Measurements from ENCODE around the gene MTHFS.

The MTHFS gene

DNA sequence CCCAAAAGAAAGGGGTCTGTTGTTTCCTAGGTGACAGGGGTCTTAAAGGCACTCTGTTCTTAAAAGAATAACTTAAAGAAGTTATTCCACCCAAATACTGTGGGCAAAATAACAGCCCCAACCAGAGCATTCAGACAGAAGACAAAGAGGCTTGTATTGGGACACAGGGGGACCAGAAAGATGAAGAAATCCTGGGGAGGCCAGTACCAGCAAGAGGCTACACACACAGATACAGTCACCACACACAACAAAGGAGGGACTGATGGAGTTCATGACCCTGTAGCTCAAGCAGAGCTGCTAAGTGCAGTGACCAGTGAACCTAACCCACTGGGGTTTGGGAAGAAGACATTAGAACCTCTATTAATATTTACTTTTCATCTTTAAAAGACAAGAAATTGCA lies 59.0 kb downstream of the MTHFS start:
- TF ChIP-seq, protein P1, sequence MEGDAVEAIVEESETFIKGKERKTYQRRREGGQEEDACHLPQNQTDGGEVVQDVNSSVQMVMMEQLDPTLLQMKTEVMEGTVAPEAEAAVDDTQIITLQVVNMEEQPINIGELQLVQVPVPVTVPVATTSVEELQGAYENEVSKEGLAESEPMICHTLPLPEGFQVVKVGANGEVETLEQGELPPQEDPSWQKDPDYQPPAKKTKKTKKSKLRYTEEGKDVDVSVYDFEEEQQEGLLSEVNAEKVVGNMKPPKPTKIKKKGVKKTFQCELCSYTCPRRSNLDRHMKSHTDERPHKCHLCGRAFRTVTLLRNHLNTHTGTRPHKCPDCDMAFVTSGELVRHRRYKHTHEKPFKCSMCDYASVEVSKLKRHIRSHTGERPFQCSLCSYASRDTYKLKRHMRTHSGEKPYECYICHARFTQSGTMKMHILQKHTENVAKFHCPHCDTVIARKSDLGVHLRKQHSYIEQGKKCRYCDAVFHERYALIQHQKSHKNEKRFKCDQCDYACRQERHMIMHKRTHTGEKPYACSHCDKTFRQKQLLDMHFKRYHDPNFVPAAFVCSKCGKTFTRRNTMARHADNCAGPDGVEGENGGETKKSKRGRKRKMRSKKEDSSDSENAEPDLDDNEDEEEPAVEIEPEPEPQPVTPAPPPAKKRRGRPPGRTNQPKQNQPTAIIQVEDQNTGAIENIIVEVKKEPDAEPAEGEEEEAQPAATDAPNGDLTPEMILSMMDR (conservative IDR thresholded peaks at IDR 0.05): no peak
- no peak overlapping the region for H3K27ac ChIP-seq

DNA sequence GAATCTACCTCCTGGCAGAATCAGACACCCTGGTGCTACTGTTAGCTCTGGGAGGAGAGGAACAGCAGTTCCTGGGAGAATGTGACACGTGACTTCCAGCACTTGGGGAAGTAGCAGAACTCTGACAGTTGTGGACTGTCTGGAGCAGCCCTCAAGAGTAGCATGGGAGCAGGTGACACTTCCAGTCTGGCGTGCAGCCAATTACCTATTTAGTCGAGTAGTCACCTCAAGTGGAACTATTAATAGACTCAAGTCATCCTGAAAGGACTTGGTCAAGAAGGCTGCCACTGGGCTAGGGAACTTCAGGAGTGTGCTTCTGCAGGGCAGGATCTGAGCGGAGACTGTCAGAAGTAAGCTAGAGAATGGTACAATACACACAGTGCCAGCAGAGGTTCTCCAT lies 62.3 kb downstream of the MTHFS start:
- TF ChIP-seq, protein P1 (conservative IDR thresholded peaks at IDR 0.05): no peak
- no peak overlapping the region for H3K27ac ChIP-seq

DNA sequence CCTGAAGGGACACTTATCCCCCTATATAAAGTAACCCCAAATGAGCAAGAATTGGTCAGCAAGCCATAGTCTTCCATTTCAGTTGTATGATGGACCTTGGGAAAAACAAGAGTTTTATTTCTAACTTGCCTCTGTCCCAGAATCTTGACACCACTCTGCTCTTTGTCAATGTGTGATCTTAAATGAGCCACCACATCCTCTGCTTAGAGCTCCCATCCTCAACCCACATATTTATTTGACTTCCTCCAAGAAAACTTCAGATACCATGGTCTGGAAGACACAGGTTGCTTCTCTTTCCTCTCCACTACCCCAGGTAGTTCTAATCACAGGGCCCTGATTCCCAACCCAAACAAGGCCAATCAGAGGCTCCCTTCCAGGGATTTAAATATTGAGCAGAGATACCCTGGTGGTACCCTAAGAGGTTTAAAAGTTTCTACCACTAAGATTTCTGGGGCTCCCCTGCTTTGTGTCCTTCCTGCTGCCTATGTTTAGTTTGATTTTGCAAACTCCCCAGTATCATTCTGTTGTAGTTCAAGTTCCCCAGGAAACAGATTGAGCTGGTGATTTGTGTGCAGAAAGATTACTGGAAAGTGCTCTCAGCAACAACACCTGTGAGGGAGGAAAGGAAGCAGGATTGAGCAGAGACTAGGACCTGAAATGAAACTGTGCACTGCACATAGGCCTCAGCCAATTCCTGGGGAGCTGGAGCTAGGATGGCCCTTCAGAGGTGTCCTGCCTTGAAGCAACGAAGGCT lies 64.3 kb downstream of the MTHFS start:
- TF ChIP-seq, protein P1 (conservative IDR thresholded peaks at IDR 0.05): no peak
- H3K27ac ChIP-seq: no peak overlapping the region

DNA sequence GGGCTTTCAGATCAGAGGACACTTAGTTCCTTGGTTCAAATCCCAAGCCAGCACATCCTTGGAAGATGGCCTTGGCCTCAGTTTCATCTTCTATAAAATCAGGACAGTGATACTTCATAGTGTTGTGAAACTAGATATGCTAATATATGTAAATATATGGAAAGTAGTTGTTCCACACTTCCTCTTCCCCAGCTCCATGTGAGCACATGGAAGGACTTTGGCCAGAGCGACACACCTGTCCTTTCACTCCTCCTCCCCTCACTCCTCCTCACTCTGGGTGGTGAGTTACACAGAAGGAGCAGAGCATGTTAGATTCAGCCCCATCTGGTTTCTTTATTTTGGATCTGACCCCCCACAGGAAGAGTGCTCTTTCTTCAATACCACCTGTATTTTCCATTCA lies 65.2 kb downstream of the MTHFS start:
- TF ChIP-seq, protein P1 (conservative IDR thresholded peaks at IDR 0.05): no peak
- H3K27ac ChIP-seq: no peak overlapping the region

DNA sequence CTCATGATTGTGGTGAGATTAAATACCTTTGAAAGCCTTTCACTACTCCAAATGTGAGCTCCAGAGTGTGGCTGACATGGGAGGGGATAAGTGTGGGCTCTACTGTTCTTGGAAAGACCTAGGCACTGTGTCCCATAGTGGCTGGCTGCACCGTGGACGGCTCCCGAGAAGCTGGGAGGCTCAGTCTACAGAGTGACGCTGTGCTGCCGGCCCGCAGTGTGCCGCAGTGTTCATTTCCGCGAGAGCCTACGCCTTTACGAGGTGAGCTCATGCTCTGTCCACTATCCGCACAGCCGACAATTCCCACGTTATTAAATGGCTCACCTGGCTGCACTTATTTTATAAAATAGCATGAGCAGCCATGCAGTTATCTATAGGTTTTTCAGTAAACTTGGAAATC lies 66.9 kb downstream of the MTHFS start:
- TF ChIP-seq, protein P1 (conservative IDR thresholded peaks at IDR 0.05): no peak
- H3K27ac ChIP-seq: no peak overlapping the region

DNA sequence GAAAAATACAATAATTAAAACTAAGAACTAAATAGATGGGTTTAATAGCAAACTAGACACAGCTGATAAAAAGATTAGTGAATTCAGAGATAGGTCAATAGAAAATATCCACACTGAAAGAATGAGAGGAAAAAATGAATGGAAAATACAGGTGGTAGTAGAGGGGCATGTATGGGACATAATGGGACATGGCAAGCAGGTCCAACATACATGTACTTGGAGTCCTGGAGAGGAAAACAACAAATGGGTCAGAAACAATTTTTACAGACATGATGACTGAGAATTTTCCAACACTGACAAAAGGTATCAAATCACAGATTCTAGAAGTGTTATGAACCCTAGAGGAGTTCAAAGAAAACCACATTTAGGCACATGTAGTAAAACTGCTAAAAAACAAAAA lies 68.4 kb downstream of the MTHFS start:
- TF ChIP-seq, protein P1 (conservative IDR thresholded peaks at IDR 0.05): no peak
- no peak overlapping the region for H3K27ac ChIP-seq

DNA sequence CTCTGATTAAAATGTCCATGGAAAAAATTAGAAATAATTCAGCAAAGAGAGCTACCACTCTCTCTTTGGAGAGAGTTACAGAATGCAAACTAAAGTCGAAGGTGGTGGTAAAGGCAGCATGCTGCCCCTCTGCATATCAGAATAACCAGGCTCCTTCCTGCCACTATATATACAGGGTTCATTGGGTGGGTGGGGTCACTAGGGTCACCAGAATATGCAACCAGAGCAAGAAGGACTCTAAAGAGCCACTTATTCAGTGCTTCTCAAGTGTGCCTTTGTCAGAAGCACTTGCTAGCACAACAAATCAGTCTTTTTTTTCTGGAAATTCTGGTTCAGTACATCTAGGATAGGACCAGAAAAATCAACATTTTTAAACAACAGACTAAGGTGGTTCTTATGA lies 70.0 kb downstream of the MTHFS start:
- TF ChIP-seq, protein P1 (conservative IDR thresholded peaks at IDR 0.05): no peak
- H3K27ac ChIP-seq: no peak overlapping the region

All from VCaP (cell line).